NCI-H510A treated with DMSO at 0.1 percent for 48 hours (cell line): ENCODE data around the gene IGFL3.
"Not testable (repeated sequence)": the region's sequence is repeated elsewhere in the genome, so short reads cannot be mapped to it uniquely, and the experiment has no call there.

Experiments used
- DNase-seq: peaks from one replicate; lab custom pipeline; 2025; lab: John Stamatoyannopoulos, UW

Gene IGFL3

DNA sequence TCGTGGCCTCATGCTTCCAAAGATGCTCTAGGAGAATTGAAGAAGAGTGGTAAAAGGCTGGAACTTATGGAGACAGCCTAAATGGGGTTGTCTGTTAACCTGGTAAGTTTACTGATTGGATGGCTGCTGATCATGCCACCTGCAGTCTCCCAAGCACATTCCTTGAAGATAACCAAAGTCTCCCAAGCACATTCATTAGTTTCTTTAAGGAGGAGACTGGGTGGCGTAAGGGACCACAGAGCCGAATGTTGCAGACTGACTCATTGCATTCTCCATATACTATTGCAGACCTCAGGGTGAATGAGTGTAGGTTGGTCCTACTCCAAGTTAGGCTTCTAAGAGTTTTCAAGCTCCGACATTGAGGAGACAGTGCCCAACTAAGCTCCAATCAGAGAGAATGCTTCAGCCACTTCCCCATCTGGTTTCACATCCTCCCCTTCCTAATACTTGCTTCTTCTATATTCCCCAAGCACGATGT lies at the start of gene IGFL3:
IGFL3 (minus strand) TSS at position 51 of the 478 bp plus-strand sequence; CDS start at position 12, 39 bp downstream.
- DNase-seq, result no peak

DNA sequence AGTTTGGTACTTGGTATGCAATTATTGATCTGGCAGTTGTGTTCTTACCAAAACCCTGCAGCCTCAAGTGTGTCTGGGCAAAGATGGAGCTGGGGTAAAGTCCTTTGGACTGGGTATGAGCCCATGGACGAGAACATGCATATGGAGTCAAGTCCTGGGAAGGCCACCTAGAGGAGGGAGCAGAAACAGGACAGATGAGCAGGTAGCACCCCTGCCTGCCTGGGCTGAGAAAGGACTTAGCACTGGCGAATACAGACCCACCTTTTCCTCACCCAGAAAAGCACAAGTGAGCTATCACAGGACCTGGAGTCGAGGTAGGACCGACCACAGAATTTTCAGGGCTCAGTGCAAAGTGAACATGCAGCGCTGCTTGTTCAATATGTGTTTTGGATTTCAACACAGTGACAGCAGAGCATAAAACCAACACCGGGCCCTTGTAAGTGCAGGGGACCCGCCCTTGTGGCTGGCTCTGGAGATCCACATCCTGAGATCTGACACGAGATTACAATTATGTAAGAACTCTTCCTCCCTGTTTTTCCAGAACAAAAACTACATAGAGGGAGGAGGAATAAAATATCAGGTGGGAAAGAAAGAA lies 49.5 kb upstream of the IGFL3 start:
- DNase-seq, result no peak

DNA sequence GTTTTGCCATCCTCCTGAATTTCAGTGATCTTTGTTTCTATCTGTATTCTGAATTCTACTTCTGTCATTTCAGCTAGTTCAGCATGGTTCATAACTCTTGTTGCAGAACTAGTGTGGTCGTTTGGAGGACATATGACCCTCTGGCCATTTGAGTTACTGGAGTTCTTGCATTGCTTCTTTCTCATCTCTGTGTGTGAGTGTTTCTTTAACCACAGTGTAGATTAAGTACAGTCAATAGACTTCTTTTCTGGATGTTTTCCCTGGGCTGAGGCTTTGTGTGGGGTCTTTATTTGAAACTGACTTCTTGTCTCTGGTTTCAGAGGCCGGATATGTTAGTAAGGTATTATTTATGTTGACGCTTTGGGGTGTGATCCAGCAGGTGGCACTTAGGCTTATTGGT lies 38.2 kb upstream of the IGFL3 start:
- DNase-seq, result no peak

DNA sequence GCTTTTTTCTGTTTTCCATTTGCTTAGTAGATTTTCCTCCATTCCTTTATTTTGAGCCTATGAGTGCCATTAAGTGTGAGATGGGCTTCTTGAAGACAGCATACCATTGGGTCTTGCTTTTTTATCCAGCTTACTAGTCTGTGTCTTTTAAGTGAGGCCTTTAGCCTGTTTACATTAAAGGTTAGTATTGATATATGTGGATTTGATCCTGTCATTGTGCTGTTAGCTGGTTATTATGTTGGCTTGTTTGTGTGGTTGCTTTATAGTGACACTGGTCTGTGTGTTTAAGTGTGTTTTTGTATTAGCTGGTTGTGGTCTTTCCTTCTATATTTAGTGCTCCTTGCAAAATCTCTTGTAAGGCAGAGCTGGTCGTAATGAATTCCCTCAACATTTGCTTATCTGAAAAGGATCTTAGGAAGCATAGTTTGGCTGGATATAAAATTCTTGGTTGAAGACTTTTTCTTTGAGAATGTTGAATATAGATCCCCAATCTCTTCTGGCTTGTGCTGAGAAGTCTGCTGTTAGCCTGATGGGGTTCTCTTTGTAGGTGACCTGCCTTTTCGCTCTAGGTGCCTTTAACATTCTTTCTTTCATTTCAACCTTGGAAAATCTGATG lies 37.3 kb upstream of the IGFL3 start:
- DNase-seq, result not testable (repeated sequence)

DNA sequence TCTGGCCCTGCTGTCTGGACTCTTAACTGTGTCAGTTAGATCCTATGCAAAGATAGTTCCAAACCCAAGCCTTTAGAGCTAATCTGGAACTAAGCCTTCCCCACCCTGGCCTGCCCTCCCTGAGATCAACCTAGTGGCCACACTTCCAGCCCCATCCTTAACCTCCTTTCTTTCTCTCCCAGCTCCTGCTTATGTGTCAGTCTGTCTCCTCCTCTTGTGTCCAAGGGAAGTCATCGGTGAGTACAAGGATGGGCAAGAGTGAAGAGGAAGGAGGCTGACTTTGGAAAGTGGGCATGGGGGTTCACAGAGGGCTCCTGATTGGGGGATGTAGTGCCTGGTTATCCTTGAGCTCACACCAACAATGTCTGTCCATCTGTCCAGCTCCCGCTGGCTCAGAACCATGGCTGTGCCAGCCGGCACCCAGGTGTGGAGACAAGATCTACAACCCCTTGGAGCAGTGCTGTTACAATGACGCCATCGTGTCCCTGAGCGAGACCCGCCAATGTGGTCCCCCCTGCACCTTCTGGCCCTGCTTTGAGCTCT lies 35.8 kb upstream of the IGFL3 start:
- DNase-seq, result no peak

DNA sequence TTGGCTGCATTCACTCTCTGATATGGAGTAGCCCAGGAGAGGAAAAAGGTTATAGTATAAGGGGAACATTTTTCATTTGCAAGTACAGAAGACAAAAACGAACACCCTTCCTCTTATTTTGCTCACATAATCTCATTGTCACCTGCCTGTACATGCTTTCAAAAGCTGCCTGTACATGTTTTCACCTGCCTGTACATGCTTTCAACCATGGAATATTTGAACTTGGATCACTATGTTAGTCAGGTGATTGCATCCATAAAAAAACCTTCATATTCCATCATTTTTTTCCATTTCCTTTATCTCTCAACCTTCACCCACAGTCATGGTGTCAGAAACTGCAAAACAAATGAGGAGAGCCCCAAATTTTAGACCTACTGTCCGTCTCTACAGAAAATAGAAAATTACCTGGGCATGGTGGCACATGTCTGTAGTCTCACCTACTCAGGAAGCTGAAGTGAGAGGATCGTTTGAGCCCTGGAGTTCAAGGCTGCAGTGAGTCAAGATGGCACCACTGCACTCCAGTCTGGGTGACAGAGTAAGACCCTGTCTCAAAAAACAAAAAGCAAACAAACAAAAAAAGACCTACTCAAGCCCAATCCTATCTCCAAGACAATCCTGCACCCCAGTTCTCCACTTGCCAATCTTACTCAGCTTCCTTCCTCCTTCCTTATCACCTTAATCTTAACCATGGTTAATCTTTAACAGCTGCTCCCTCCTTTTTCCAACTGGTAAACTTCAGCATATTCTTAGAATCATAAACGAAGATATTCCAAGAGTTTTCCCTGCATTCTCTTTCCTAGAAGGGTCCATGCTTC lies 35.1 kb upstream of the IGFL3 start:
- no peak for DNase-seq

DNA sequence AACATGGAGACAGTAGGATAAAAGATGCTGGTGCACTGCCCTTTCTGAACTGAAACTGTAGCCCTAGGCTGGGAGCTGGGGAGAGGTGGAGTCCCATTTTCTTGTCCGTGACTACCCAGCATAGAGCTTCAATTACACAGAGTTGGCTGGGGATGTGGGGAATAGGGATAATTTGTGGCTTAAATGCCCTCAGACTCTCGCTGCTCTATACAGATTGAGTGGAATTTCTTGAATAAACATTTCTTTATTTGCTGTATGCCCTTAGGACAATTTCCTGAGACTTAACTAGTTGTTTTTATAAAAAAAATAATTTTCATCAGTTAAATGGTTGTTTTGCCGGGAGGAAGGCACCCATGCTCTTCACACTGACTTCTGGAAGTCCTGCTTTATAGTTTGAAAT lies 30.7 kb upstream of the IGFL3 start:
- DNase-seq, result no peak

DNA sequence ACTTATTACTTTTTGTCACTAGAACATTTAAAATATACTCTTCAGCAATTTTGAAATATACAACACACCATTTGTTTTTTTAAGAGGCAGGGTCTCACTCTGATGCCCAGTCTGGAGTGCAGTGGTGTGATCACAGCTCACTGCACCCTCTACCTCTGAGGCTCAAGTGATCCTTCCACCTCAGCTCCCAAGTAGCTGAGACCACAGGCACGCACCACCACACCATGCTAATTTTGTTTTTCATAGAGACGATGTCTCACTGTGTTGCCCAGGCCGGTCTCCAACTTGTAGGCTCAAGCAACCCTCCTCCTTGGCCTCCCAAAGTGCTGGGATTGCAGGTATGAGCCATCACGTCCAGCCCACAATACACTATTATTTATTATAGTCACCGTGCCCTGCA lies 26.1 kb upstream of the IGFL3 start:
- no peak for DNase-seq

DNA sequence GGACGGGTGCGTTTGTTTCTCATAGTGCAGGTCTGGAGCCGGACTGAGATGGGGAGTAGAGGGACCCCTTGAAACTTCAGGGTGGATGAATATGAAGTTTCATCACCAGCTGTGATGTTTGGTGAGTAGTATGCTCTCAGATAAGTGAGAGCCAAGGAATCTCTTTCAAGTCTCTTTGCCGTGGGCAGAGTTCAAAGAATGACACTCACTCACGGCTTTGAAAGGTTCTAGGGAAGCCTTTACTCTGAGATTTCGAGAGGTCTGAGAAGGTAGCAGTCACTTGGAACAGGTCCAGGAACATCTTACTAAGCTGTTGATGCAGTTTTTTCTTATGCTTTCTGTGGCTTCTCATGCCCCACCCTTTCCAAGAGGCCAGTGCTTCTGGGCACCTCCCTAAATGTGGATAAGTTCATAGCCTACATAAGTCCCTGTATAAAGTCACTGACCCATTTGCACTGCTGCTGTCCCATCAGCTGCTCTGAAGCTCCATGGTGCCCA lies 23.4 kb upstream of the IGFL3 start, which contains the start of gene IGFL2:
IGFL2 (plus strand) TSS at position 448 of the 498 bp plus-strand sequence; CDS start at position 489, 41 bp downstream.
- DNase-seq, result no peak

DNA sequence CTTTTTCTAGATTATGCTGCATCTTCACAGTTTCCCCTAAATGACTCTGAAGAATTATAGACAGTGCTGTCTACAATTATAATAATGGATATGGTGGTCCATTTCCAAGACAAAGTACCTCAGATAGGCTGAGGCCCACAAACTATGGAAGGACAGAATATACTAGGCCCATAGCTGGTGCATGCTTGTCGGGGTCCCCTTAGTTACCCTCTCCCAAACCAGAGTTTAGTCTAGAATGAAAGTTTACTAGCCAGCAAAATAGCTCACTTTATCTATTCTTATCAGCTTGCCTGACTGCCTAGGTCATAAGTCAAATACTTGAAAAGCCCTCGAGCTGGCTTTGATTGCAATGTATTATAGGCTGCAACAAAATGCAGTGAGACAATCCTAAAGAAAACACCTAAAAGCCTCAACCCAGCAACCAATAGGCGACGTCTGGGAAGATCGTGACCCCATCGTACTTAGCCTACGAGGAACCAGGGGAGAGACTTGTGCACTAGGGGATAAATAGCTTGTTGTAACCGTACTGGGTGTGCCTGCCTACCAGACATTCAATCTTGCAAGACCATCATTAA lies 22.8 kb upstream of the IGFL3 start:
- no peak for DNase-seq

DNA sequence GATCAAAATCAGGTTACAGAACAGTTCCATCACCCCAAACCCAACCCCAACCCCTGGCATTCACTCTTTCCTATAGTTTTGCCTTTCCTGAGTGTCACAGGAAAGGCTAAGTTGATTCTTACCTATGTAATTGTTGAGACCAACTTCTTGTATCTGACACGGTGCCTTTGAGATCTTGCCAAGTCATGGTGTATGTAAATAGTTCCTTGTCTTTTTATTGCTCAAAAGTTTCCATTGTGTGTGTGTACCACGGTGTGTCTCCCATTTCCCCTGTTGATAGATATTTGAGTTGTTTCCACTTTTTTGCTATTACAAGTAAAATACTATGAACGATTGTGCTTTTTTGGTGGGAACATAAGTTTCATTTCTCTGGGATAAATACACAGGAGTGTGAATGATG lies 20.3 kb upstream of the IGFL3 start:
- DNase-seq, result no peak

DNA sequence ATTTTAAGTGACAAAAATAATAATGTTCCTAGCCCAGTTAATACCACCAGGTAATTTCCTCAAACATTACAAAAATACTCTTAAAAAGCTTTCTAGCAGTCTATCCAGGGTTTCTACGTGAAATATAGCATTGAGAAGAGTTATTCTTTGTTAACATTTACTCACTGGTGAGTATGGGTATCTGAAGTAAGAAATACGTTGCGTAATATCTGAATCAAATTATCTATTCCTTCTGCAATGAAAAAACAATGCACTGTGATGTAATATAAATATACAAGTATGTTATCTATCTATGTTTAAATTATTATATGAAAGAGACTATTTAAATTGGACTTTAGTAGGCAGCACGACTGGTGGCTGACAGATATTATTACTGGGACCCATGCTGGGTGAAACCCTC lies 17.8 kb upstream of the IGFL3 start:
- no peak for DNase-seq

DNA sequence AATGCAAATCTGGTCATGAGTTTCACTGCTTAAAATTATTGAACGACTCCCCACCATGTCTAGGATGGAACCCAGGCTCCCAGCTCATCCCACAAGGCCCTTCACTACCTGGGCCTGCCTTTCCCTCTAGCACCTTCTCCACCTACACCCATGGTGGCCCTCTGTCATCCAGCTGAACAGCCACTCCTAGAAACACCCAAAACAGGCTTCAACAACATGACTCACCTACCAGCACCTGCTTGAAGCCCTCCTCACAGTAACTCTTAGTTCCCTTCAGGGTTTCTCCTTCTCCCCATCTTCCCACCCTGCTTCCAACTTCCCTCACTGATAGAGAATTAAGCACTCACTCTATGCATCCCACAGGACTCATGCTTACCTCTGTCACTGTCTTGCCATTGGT lies 16.9 kb upstream of the IGFL3 start:
- DNase-seq, result no peak

DNA sequence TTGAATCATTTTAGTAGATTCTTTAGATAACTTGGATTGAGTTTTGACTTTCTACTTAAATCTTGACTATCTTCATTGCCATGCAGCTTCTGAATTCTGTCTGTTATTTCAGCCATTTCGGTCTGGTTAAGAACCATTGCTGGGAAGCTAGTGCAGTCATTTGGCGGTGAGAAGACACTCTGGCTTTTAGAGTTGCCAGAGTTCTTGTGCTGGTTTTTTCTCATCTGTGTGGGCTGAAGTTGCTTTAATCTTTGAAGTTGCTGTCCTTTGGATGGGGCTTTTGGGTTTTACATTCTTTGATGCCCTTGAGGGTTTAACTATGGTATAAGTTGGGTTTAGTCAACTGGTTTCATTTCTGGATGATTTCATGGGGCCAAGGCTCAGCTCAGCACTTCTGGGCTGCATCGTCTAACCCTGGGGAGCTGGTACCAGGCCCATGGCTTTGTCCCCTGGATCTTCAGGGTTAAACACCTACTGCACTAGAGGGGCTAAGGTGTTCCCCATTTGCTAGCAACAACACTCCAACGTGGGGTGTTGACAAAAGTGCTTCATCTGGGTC lies 13.5 kb upstream of the IGFL3 start:
- DNase-seq, result no peak

DNA sequence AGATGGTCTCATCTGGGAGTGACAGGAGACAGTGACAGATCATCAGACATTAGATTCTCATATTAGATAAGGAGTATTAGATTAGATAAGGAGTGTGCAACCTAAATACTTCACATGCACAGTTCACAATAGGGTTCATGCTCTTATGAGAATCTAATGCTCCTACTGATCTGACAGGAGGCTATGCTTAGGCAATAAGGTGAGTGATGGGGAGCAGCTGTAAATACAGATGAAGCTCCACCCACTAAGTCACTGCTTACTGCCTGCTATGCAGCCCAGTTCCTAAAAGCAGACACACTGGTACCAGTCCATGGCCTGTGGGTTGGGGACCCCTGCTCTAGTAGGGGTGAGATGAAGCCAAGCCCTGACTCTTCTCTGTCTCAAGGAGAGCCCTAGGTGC lies 10.0 kb upstream of the IGFL3 start:
- peak; percentile 74 for DNase-seq

DNA sequence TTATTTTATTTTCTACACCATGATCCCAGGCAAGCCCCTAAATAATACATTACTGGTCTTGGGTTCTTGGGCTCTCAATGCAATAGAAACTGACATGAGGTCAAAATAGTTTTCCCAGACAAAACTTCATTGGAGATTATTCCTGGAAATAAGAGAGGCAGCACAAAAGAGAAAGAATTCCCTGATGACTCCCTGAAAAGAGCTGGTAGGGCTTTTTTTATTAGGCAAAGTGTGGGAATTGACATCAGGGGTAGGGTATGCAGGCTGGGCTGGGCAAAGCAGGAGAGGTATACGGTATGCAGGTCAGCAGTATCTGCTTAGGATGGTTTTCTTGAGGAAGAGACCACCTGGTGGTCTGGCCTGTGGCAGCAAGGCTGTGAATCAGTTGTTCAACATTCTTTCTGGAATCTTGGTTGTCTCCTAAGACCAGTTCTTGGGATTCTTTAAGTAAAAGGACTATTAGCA lies 9.3 kb upstream of the IGFL3 start:
- DNase-seq, result peak; percentile 17

DNA sequence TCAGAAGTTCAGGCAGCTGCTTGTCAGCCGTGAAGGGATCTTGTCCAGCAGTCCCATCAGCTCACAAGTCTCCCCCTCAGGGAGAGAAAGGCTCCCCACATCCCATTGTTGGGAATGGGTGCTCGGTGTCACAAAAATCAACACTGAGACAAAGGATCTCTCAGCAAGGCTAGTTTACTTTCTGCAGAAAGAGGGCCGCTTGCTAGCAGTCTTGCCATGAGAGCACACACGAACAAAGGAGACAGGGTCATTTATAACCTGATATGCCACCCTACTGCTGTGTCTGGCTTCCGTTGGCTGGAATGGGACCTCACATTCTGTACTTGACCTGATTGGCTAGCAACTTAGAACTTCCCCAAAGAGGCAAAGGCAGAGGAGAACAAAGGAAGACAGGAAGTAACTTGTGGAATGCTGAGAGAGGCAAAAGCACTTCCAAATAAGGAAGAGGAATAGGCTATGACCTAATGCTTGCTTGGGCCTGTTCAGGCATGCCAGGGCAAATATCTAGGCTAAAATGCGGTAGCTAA lies 8.7 kb upstream of the IGFL3 start:
- DNase-seq, result peak; percentile 95

DNA sequence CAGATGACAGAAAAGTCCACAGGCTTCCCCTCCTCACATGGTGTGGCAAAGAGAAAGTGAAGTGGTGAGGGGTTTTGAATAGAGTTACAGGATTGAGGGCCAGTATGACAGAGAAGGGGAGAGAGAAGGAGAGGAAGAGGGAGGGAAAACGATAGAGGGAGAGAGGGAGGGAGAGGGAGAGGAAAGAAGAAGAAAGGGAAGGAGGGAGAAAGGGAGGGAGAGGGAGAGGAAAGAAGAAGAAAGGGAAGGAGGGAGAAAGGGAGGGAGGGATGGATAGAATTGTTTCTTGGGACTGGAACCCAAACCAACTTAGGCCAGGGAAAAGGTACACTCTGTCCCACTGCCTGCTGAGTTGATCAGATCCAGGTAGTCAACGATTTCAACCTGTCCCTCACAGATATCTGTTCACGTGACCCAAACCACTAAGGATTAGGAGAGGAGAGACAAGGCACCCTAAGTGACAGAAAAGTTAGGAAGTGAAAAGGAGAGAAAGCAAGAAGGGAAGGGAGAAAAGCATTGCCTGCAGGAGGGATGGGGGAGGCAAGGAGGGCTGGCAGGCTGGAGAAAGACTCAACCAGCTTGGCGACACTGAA lies 8.1 kb upstream of the IGFL3 start:
- no peak for DNase-seq

DNA sequence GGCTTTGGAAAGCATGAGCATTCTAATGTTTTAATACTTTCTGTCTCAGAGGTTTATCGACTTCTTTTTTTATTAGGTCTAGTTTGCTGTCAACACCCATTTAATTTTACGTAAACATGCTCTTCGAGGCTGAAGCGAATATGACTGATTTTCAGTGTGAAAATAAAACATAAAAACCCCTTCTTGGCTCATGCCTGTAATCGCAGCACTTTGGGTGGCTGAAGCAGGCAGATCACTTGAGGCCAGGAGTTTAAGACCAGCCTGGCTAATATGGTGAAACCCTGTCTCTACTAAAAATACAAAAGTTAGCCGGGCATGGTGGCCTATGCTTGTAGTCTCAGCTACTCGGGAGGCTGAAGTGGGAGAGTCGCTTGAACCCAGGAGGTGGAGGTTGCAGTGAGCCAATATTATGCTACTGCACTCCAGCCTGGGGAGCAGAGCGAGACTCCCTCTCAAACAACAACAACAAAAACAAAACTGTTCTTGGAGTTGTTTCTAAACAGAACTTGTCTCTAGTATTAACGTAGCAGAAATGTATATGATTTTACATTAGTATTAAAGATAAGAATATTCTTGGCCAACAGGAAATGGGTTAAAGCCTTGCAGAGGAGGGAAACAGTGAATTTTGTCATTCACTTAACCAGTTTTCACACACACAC lies 7.1 kb upstream of the IGFL3 start:
- no peak for DNase-seq

DNA sequence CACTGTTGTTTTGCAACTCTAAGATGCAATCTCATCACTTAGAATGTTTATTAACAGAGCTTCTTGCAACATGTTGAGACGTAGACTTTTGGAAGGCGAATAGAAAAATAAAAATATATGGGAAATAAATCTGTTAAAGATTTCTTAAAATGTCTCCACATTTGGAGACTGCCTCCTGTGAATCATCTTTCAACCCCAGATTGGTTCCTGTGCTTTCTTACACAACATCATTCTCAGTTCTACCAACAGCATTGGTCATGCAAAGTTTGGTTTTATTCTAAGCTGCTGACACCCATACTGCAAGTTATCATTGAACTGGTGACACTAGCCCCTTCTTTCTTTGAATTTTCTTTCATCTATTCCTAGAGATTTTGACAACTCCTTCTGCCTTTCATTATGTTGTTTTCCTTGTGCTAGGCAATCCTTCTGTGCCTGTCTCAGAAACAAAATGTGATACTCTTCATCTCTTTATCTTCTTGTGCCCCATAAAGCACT lies 1.6 kb upstream of the IGFL3 start:
- DNase-seq, result no peak
